ENCODE measurements around the gene CD7.

Gene CD7

GRCh38 chr17:82314012-82314726 is 3.2 kb downstream of the CD7 start:
- no peak for DNase-seq

GRCh38 chr17:82313195-82314011 is 4.0 kb downstream of the CD7 start:
- DNase-seq: no peak

GRCh38 chr17:82311971-82312370 is 5.4 kb downstream of the CD7 start:
- no peak for DNase-seq

GRCh38 chr17:82310877-82311276 is 6.5 kb downstream of the CD7 start:
- DNase-seq: no peak

- no peak for DNase-seq
Measured at GRCh38 chr17:82309656-82310570, 7.5 kb downstream of the CD7 start.

- no peak for DNase-seq
Measured at GRCh38 chr17:82305727-82306300, 11.6 kb downstream of the CD7 start.

GRCh38 chr17:82304826-82305726 is 12.3 kb downstream of the CD7 start:
- no peak for DNase-seq

- no peak for DNase-seq
Measured at GRCh38 chr17:82303944-82304808, 13.2 kb downstream of the CD7 start.

- peak in 1 of 2 donors; percentile 55 for DNase-seq
Measured at GRCh38 chr17:82302991-82303943, 14.1 kb downstream of the CD7 start.

GRCh38 chr17:82302568-82302963 is 14.8 kb downstream of the CD7 start:
- DNase-seq: no peak

GRCh38 chr17:82301916-82302567 is 15.4 kb downstream of the CD7 start:
- DNase-seq: peak; percentile 38 to 56

GRCh38 chr17:82301300-82301915 is 16.0 kb downstream of the CD7 start:
- DNase-seq: no peak

- peak; percentile 70 to 72 for DNase-seq
Measured at GRCh38 chr17:82300707-82301270, 16.6 kb downstream of the CD7 start.

- no peak for DNase-seq
Measured at GRCh38 chr17:82300228-82300627, 17.2 kb downstream of the CD7 start.

GRCh38 chr17:82299452-82299851 is 18.0 kb downstream of the CD7 start:
- peak in 1 of 2 donors; percentile 28 for DNase-seq

GRCh38 chr17:82298538-82299421 is 18.6 kb downstream of the CD7 start:
- DNase-seq: no peak

Data from CD4-positive, alpha-beta T cell treated with Interferon alpha-2 for 1 hour (primary cell).